HEK293 (cell line): ENCODE data around the gene MBD6.

ENCODE experiments used
- CTCF ChIA-PET: fragments of 350-600 bp; formaldehyde crosslinking; extraction: SDS; loops from one replicate; lab custom pipeline; 2021; ENCODE audit warnings: antibody characterized with exemption; lab: Yijun Ruan, JAX
- POLR2A ChIA-PET: fragments of 300-600 bp; formaldehyde crosslinking; extraction: SDS; loops from one replicate; lab custom pipeline; 2020; ENCODE audit warnings: antibody characterized with exemption, inconsistent platforms; lab: Yijun Ruan, JAX
- H3K27ac ChIP-seq: fragments of 200-500 bp; sonication (Bioruptor generic); 2 replicates; pipeline ENCODE4 v1.5.1; 2014; ENCODE audit warnings: low read depth, low read length, control low read depth, inconsistent platforms; ENCODE audit errors: extremely low read depth
- H3K36me3 ChIP-seq, 2 experiments: fragments of 200-500 bp in 1 of 2; sonication (Bioruptor generic) in 1 of 2; 1 replicate in 1 of 2; 2 replicates in 1 of 2; pipeline ENCODE4 v1.5.1; 2014 to 2017; ENCODE audit warnings: inconsistent platforms in 2 of 2, low read length in 2 of 2; ENCODE audit not compliant: control insufficient read depth in 2 of 2, insufficient read depth in 1 of 2
- H3K4me1 ChIP-seq: fragments of 200-500 bp; sonication (Bioruptor generic); 2 replicates; pipeline ENCODE4 v1.5.1; 2014; ENCODE audit warnings: mild to moderate bottlenecking, low read length, inconsistent platforms; ENCODE audit not compliant: control insufficient read depth, insufficient read depth
- H3K4me3 ChIP-seq: 2 replicates; pipeline ENCODE4 v1.5.1; 2011; ENCODE audit warnings: low read depth, mild to moderate bottlenecking, control low read depth, low read length, moderate library complexity
- H3K9me3 ChIP-seq: fragments of 200-500 bp; sonication (Bioruptor generic); 2 replicates; pipeline ENCODE4 v1.5.1; 2014; ENCODE audit warnings: low read depth, low read length, inconsistent platforms; ENCODE audit not compliant: control insufficient read depth, insufficient read depth
- BCL11A ChIP-seq: fragments of 450-650 bp; formaldehyde crosslinking; IDR thresholded peaks from 2 replicates; pipeline ENCODE4 v1.5.1; 2016; ENCODE audit warnings: low read depth, missing biosample characterization, missing genetic modification characterization
- GLI2 ChIP-seq: fragments of 450-650 bp; formaldehyde crosslinking; IDR thresholded peaks from 2 replicates; pipeline ENCODE4; 2017; ENCODE audit warnings: missing biosample characterization, missing genetic modification characterization, low read depth, borderline replicate concordance
- KLF8 ChIP-seq: fragments of 450-650 bp; formaldehyde crosslinking; IDR thresholded peaks from 2 replicates; pipeline ENCODE4 v1.5.1; 2016; ENCODE audit warnings: missing biosample characterization, missing genetic modification characterization
- MEIS1 ChIP-seq: sonication (generic); formaldehyde crosslinking; IDR thresholded peaks from 2 replicates; pipeline ENCODE4 v1.8.1; 2022; ENCODE audit warnings: missing genetic modification reagents, mild to moderate bottlenecking, borderline replicate concordance
- ZNF10 ChIP-seq: fragments of 450-650 bp; formaldehyde crosslinking; IDR thresholded peaks from 2 replicates; pipeline ENCODE4 v1.5.1; 2017; ENCODE audit warnings: missing biosample characterization, missing genetic modification characterization
- ZNF132 ChIP-seq: fragments of 450-650 bp; formaldehyde crosslinking; IDR thresholded peaks from 2 replicates; pipeline ENCODE4 v1.5.1; 2017; ENCODE audit warnings: missing biosample characterization, missing genetic modification characterization, borderline replicate concordance
- ZNF146 ChIP-seq: fragments of 450-650 bp; formaldehyde crosslinking; IDR thresholded peaks from 2 replicates; pipeline ENCODE4 v1.5.1; 2016; ENCODE audit warnings: missing biosample characterization, missing genetic modification characterization
- ZNF175 ChIP-seq: fragments of 450-650 bp; formaldehyde crosslinking; IDR thresholded peaks from 2 replicates; pipeline ENCODE4 v1.5.1; 2016; ENCODE audit warnings: missing biosample characterization, missing genetic modification characterization
- ZNF2 ChIP-seq: fragments of 450-650 bp; formaldehyde crosslinking; IDR thresholded peaks from 2 replicates; pipeline ENCODE4 v1.5.1; 2016; ENCODE audit warnings: missing biosample characterization, missing genetic modification characterization
- ZNF350 ChIP-seq: fragments of 450-650 bp; formaldehyde crosslinking; IDR thresholded peaks from 2 replicates; pipeline ENCODE4 v1.5.0; 2017; ENCODE audit warnings: missing biosample characterization, mild to moderate bottlenecking, missing genetic modification characterization
- ZNF366 ChIP-seq: fragments of 450-650 bp; formaldehyde crosslinking; conservative IDR thresholded peaks from 2 replicates; pipeline ENCODE4 v1.5.1; 2016; ENCODE audit warnings: missing biosample characterization, missing genetic modification characterization
- ZNF391 ChIP-seq: fragments of 450-650 bp; formaldehyde crosslinking; IDR thresholded peaks from 2 replicates; pipeline ENCODE4 v1.5.1; 2016; ENCODE audit warnings: low read depth, missing biosample characterization, missing genetic modification characterization, borderline replicate concordance
- ZNF529 ChIP-seq: fragments of 450-650 bp; formaldehyde crosslinking; IDR thresholded peaks from 2 replicates; pipeline ENCODE4 v1.5.1; 2017; ENCODE audit warnings: missing genetic modification characterization, missing biosample characterization; ENCODE audit not compliant: insufficient replicate concordance
- ZNF707 ChIP-seq: fragments of 450-650 bp; formaldehyde crosslinking; IDR thresholded peaks from 2 replicates; pipeline ENCODE4 v1.5.1; 2016; ENCODE audit warnings: missing biosample characterization, missing genetic modification characterization
- TF ChIP-seq, protein P1 (sequence below): fragments of 450-650 bp; formaldehyde crosslinking; IDR thresholded peaks from 2 replicates; pipeline ENCODE4 v1.5.1; 2016; ENCODE audit warnings: missing biosample characterization, missing genetic modification characterization
- TF ChIP-seq, protein P2 (sequence below): fragments of 450-650 bp; formaldehyde crosslinking; conservative IDR thresholded peaks from 2 replicates; pipeline ENCODE4 v1.5.1; 2016; ENCODE audit warnings: low read depth, missing biosample characterization, missing genetic modification characterization
- TF ChIP-seq, protein P3 (sequence below): fragments of 450-650 bp; formaldehyde crosslinking; IDR thresholded peaks from 2 replicates; pipeline ENCODE4 v1.5.1; 2016; ENCODE audit warnings: missing biosample characterization, missing genetic modification characterization
- TF ChIP-seq, protein P4 (sequence below): fragments of 450-650 bp; formaldehyde crosslinking; IDR thresholded peaks from 2 replicates; pipeline ENCODE4 v1.5.1; 2016; ENCODE audit warnings: missing biosample characterization, missing genetic modification characterization, low read depth

MBD6 gene

DNA sequence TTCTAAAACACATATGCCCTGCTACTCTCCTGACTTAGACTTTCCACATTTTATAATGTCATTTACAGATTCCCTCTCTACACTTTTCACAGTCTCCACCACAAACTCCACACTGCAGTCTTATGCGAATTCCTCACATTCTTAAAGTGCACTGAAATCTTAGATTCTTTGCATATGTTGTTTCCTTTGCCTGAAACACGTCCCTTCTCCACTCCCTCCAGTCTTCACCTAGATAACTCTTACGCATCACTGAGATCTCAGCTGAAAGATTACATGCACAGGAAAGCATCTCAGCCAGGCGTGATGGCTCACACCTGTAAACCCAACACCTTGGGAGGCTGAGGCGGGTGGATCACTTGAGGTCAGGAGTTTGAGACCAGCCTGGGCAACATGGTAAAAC lies 39.2 kb upstream of the MBD6 start:
- TF ChIP-seq, protein P1, sequence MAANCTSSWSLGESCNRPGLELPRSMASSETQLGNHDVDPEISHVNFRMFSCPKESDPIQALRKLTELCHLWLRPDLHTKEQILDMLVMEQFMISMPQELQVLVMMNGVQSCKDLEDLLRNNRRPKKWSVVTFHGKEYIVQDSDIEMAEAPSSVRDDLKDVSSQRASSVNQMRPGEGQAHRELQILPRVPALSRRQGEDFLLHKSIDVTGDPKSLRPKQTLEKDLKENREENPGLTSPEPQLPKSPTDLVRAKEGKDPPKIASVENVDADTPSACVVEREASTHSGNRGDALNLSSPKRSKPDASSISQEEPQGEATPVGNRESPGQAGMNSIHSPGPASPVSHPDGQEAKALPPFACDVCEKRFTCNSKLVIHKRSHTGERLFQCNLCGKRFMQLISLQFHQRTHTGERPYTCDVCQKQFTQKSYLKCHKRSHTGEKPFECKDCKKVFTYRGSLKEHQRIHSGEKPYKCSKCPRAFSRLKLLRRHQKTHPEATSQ (tag by site-specific recombination), result no peak
- TF ChIP-seq ZNF132 (tag by site-specific recombination), result no peak
- no peak for TF ChIP-seq ZNF391 (tag by site-specific recombination)
- no peak for TF ChIP-seq ZNF2
- no peak for TF ChIP-seq ZNF529 (tag by site-specific recombination)
- TF ChIP-seq, protein P2, sequence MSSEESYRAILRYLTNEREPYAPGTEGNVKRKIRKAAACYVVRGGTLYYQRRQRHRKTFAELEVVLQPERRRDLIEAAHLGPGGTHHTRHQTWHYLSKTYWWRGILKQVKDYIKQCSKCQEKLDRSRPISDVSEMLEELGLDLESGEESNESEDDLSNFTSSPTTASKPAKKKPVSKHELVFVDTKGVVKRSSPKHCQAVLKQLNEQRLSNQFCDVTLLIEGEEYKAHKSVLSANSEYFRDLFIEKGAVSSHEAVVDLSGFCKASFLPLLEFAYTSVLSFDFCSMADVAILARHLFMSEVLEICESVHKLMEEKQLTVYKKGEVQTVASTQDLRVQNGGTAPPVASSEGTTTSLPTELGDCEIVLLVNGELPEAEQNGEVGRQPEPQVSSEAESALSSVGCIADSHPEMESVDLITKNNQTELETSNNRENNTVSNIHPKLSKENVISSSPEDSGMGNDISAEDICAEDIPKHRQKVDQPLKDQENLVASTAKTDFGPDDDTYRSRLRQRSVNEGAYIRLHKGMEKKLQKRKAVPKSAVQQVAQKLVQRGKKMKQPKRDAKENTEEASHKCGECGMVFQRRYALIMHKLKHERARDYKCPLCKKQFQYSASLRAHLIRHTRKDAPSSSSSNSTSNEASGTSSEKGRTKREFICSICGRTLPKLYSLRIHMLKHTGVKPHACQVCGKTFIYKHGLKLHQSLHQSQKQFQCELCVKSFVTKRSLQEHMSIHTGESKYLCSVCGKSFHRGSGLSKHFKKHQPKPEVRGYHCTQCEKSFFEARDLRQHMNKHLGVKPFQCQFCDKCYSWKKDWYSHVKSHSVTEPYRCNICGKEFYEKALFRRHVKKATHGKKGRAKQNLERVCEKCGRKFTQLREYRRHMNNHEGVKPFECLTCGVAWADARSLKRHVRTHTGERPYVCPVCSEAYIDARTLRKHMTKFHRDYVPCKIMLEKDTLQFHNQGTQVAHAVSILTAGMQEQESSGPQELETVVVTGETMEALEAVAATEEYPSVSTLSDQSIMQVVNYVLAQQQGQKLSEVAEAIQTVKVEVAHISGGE, result no peak
- TF ChIP-seq ZNF366, result no peak
- TF ChIP-seq BCL11A, result no peak
- no peak for TF ChIP-seq ZNF707 (tag by site-specific recombination)
- no peak for TF ChIP-seq KLF8 (tag by site-specific recombination)
- TF ChIP-seq, protein P3, sequence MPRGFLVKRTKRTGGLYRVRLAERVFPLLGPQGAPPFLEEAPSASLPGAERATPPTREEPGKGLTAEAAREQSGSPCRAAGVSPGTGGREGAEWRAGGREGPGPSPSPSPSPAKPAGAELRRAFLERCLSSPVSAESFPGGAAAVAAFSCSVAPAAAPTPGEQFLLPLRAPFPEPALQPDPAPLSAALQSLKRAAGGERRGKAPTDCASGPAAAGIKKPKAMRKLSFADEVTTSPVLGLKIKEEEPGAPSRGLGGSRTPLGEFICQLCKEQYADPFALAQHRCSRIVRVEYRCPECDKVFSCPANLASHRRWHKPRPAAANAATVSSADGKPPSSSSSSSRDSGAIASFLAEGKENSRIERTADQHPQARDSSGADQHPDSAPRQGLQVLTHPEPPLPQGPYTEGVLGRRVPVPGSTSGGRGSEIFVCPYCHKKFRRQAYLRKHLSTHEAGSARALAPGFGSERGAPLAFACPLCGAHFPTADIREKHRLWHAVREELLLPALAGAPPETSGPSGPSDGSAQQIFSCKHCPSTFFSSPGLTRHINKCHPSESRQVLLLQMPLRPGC (tag by site-specific recombination), result no peak
- no peak for TF ChIP-seq ZNF350 (tag by site-specific recombination)
- no peak for TF ChIP-seq ZNF175 (tag by site-specific recombination)
- TF ChIP-seq ZNF10, result no peak
- Histone ChIP-seq H3K9me3 (no peaks in the 10 kb centered on the region), H3K27ac (no peak overlapping the region), H3K36me3 (no peaks in the 10 kb centered on the region), H3K4me3 (no peak overlapping the region), H3K4me1 (no peaks in the 10 kb centered on the region)
- ChIA-PET POLR2A (no interaction called here), CTCF (no interaction called here)

DNA sequence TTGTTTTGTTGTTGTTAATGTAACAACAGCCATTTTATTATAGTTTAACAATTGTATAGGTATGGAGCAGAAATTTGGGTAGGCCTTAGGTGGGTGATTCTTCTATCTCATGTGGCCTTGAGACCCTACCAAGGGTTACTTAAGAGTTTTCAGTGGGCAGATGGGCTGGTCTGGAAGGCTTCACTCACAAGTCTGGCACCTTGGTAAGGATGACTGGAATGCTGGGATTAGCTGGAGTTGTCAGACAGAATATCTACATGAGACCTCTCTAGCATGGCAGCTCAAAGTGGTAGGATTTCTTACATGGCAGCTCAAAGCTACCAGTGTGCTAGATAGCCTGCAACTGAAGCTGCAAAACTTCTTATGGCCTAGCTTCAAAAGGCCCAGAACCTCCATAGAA lies 36.9 kb upstream of the MBD6 start:
- no peak overlapping the region for H3K27ac ChIP-seq
- H3K9me3 ChIP-seq, result no peaks in the 10 kb centered on the region
- H3K36me3 ChIP-seq, result peaks cover 10 to 18% of the 10 kb centered on the region in 2 experiments
- H3K4me1 ChIP-seq, result no peaks in the 10 kb centered on the region
- TF ChIP-seq MEIS1 (CRISPR knock-in tag), result no peak
- TF ChIP-seq GLI2 (tag by site-specific recombination), result no peak
- TF ChIP-seq, protein P4, sequence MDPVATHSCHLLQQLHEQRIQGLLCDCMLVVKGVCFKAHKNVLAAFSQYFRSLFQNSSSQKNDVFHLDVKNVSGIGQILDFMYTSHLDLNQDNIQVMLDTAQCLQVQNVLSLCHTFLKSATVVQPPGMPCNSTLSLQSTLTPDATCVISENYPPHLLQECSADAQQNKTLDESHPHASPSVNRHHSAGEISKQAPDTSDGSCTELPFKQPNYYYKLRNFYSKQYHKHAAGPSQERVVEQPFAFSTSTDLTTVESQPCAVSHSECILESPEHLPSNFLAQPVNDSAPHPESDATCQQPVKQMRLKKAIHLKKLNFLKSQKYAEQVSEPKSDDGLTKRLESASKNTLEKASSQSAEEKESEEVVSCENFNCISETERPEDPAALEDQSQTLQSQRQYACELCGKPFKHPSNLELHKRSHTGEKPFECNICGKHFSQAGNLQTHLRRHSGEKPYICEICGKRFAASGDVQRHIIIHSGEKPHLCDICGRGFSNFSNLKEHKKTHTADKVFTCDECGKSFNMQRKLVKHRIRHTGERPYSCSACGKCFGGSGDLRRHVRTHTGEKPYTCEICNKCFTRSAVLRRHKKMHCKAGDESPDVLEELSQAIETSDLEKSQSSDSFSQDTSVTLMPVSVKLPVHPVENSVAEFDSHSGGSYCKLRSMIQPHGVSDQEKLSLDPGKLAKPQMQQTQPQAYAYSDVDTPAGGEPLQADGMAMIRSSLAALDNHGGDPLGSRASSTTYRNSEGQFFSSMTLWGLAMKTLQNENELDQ (tag by site-specific recombination), result no peak
- no peak for TF ChIP-seq ZNF146 (tag by site-specific recombination)
- ChIA-PET POLR2A (no interaction called here), CTCF (interaction anchor here (0.6 to 1.3 kb wide), 3 partner anchors 26 to 361 kb away, joined by 3 to 8 read pairs (median 4); partner anchors contain the start of gene GLI1)
- H3K4me3 ChIP-seq, result no peak overlapping the region
